ENCODE data around the gene INSM2. TPM values are rescaled to one million over a fixed set of nuclear protein-coding genes. Genes with fewer than 3 reads are reported as not detected.

Gene INSM2
- polyA plus RNA-seq, 2 donors = not detected

- peaks cover 5 to 6% of the 10 kb centered on the region in 2 donors for H3K4me1 ChIP-seq (ENCODE audit: control insufficient read depth in 2 of 2, insufficient read depth in 2 of 2, low read length in 1 of 2)
- H3K4me3 ChIP-seq (ENCODE audit: low read depth in 1 of 2, low read length in 2 of 2) = no peak overlapping the region
- 59 to 64% methylated on average over 2 of the region's 2 CpGs for WGBS, 2 donors
- H3K36me3 ChIP-seq (ENCODE audit: control insufficient read depth in 2 of 2, insufficient read depth in 2 of 2, low read length in 1 of 2) = peaks cover 0 to 2% of the 10 kb centered on the region in 2 donors
- no peaks in the 10 kb centered on the region for H3K9me3 ChIP-seq (ENCODE audit: control insufficient read depth in 2 of 2, insufficient read depth in 1 of 2, low read depth in 1 of 2, low read length in 1 of 2)
- no peak overlapping the region for H3K27ac ChIP-seq (ENCODE audit: low read depth in 2 of 2, low read length in 1 of 2)
- no peaks in the 10 kb centered on the region for H3K27me3 ChIP-seq (ENCODE audit: control insufficient read depth in 1 of 2, insufficient read depth in 2 of 2, low read length in 2 of 2)
These were observed 6.0 kb downstream of the INSM2 start for GRCh38 chr14:35539969-35540368.

- Histone ChIP-seq H3K27me3 (ENCODE audit: control insufficient read depth in 1 of 2, insufficient read depth in 2 of 2, low read length in 2 of 2) (no peaks in the 10 kb centered on the region), H3K36me3 (ENCODE audit: control insufficient read depth in 2 of 2, insufficient read depth in 2 of 2, low read length in 1 of 2) (peaks cover 0 to 2% of the 10 kb centered on the region in 2 donors), H3K4me3 (ENCODE audit: low read depth in 1 of 2, low read length in 2 of 2) (no peak overlapping the region), H3K4me1 (ENCODE audit: control insufficient read depth in 2 of 2, insufficient read depth in 2 of 2, low read length in 1 of 2) (no peaks in the 10 kb centered on the region), H3K27ac (ENCODE audit: low read depth in 2 of 2, low read length in 1 of 2) (no peak overlapping the region), H3K9me3 (ENCODE audit: control insufficient read depth in 2 of 2, insufficient read depth in 1 of 2, low read depth in 1 of 2, low read length in 1 of 2) (no peaks in the 10 kb centered on the region)
- WGBS, 2 donors = 94% methylated on average over 5 of the region's 5 CpGs
These were observed 9.0 kb downstream of the INSM2 start for GRCh38 chr14:35543006-35543405.

GRCh38 chr14:35549551-35549950 is 15.6 kb downstream of the INSM2 start:
- no peak overlapping the region for H3K4me3 ChIP-seq (ENCODE audit: low read depth in 1 of 2, low read length in 2 of 2)
- WGBS, 2 donors = 87 to 91% methylated on average over 4 of the region's 4 CpGs
- no peaks in the 10 kb centered on the region for H3K27me3 ChIP-seq (ENCODE audit: control insufficient read depth in 1 of 2, insufficient read depth in 2 of 2, low read length in 2 of 2)
- no peak overlapping the region for H3K27ac ChIP-seq (ENCODE audit: low read depth in 2 of 2, low read length in 1 of 2)
- H3K9me3 ChIP-seq (ENCODE audit: control insufficient read depth in 2 of 2, insufficient read depth in 1 of 2, low read depth in 1 of 2, low read length in 1 of 2) = no peaks in the 10 kb centered on the region
- peaks cover 0 to 2% of the 10 kb centered on the region in 2 donors for H3K36me3 ChIP-seq (ENCODE audit: control insufficient read depth in 2 of 2, insufficient read depth in 2 of 2, low read length in 1 of 2)
- no peaks in the 10 kb centered on the region for H3K4me1 ChIP-seq (ENCODE audit: control insufficient read depth in 2 of 2, insufficient read depth in 2 of 2, low read length in 1 of 2)

GRCh38 chr14:35551081-35551480 is 17.1 kb downstream of the INSM2 start:
- no peaks in the 10 kb centered on the region for H3K27me3 ChIP-seq (ENCODE audit: control insufficient read depth in 1 of 2, insufficient read depth in 2 of 2, low read length in 2 of 2)
- H3K27ac ChIP-seq (ENCODE audit: low read depth in 2 of 2, low read length in 1 of 2) = no peak overlapping the region
- 95 to 97% methylated on average over 1 of the region's 1 CpG for WGBS, 2 donors
- peaks cover 0 to 2% of the 10 kb centered on the region in 2 donors for H3K36me3 ChIP-seq (ENCODE audit: control insufficient read depth in 2 of 2, insufficient read depth in 2 of 2, low read length in 1 of 2)
- no peaks in the 10 kb centered on the region for H3K9me3 ChIP-seq (ENCODE audit: control insufficient read depth in 2 of 2, insufficient read depth in 1 of 2, low read depth in 1 of 2, low read length in 1 of 2)
- H3K4me1 ChIP-seq (ENCODE audit: control insufficient read depth in 2 of 2, insufficient read depth in 2 of 2, low read length in 1 of 2) = no peaks in the 10 kb centered on the region
- H3K4me3 ChIP-seq (ENCODE audit: low read depth in 1 of 2, low read length in 2 of 2) = no peak overlapping the region

- Histone ChIP-seq H3K4me3 (ENCODE audit: low read depth in 1 of 2, low read length in 2 of 2) (no peak overlapping the region), H3K27me3 (ENCODE audit: control insufficient read depth in 1 of 2, insufficient read depth in 2 of 2, low read length in 2 of 2) (no peaks in the 10 kb centered on the region), H3K9me3 (ENCODE audit: control insufficient read depth in 2 of 2, insufficient read depth in 1 of 2, low read depth in 1 of 2, low read length in 1 of 2) (no peaks in the 10 kb centered on the region), H3K27ac (ENCODE audit: low read depth in 2 of 2, low read length in 1 of 2) (no peak overlapping the region), H3K4me1 (ENCODE audit: control insufficient read depth in 2 of 2, insufficient read depth in 2 of 2, low read length in 1 of 2) (no peaks in the 10 kb centered on the region), H3K36me3 (ENCODE audit: control insufficient read depth in 2 of 2, insufficient read depth in 2 of 2, low read length in 1 of 2) (peaks cover 0 to 2% of the 10 kb centered on the region in 2 donors)
- WGBS, 2 donors = 63 to 70% methylated on average over 1 of the region's 1 CpG
These were observed 19.8 kb downstream of the INSM2 start for GRCh38 chr14:35553808-35554207.

- 77% methylated on average over 1 of the region's 1 CpG for WGBS, 2 donors
- H3K9me3 ChIP-seq (ENCODE audit: control insufficient read depth in 2 of 2, insufficient read depth in 1 of 2, low read depth in 1 of 2, low read length in 1 of 2) = no peaks in the 10 kb centered on the region
- no peaks in the 10 kb centered on the region for H3K36me3 ChIP-seq (ENCODE audit: control insufficient read depth in 2 of 2, insufficient read depth in 2 of 2, low read length in 1 of 2)
- H3K27ac ChIP-seq (ENCODE audit: low read depth in 2 of 2, low read length in 1 of 2) = no peak overlapping the region
- no peaks in the 10 kb centered on the region for H3K4me1 ChIP-seq (ENCODE audit: control insufficient read depth in 2 of 2, insufficient read depth in 2 of 2, low read length in 1 of 2)
- no peaks in the 10 kb centered on the region for H3K27me3 ChIP-seq (ENCODE audit: control insufficient read depth in 1 of 2, insufficient read depth in 2 of 2, low read length in 2 of 2)
- no peak overlapping the region for H3K4me3 ChIP-seq (ENCODE audit: low read depth in 1 of 2, low read length in 2 of 2)
These were observed 22.6 kb downstream of the INSM2 start for GRCh38 chr14:35556548-35556947.

GRCh38 chr14:35557221-35557747 is 23.3 kb downstream of the INSM2 start:
- H3K4me3 ChIP-seq (ENCODE audit: low read depth in 1 of 2, low read length in 2 of 2) = no peak overlapping the region
- H3K27me3 ChIP-seq (ENCODE audit: control insufficient read depth in 1 of 2, insufficient read depth in 2 of 2, low read length in 2 of 2) = no peaks in the 10 kb centered on the region
- no peaks in the 10 kb centered on the region for H3K36me3 ChIP-seq (ENCODE audit: control insufficient read depth in 2 of 2, insufficient read depth in 2 of 2, low read length in 1 of 2)
- no peak overlapping the region for H3K27ac ChIP-seq (ENCODE audit: low read depth in 2 of 2, low read length in 1 of 2)
- H3K9me3 ChIP-seq (ENCODE audit: control insufficient read depth in 2 of 2, insufficient read depth in 1 of 2, low read depth in 1 of 2, low read length in 1 of 2) = no peaks in the 10 kb centered on the region
- no peaks in the 10 kb centered on the region for H3K4me1 ChIP-seq (ENCODE audit: control insufficient read depth in 2 of 2, insufficient read depth in 2 of 2, low read length in 1 of 2)

GRCh38 chr14:35558680-35559079 is 24.7 kb downstream of the INSM2 start:
- no peak overlapping the region for H3K27ac ChIP-seq (ENCODE audit: low read depth in 2 of 2, low read length in 1 of 2)
- no peaks in the 10 kb centered on the region for H3K27me3 ChIP-seq (ENCODE audit: control insufficient read depth in 1 of 2, insufficient read depth in 2 of 2, low read length in 2 of 2)
- H3K4me1 ChIP-seq (ENCODE audit: control insufficient read depth in 2 of 2, insufficient read depth in 2 of 2, low read length in 1 of 2) = no peaks in the 10 kb centered on the region
- H3K4me3 ChIP-seq (ENCODE audit: low read depth in 1 of 2, low read length in 2 of 2) = no peak overlapping the region
- 80 to 83% methylated on average over 2 of the region's 2 CpGs for WGBS, 2 donors
- no peaks in the 10 kb centered on the region for H3K36me3 ChIP-seq (ENCODE audit: control insufficient read depth in 2 of 2, insufficient read depth in 2 of 2, low read length in 1 of 2)
- no peaks in the 10 kb centered on the region for H3K9me3 ChIP-seq (ENCODE audit: control insufficient read depth in 2 of 2, insufficient read depth in 1 of 2, low read depth in 1 of 2, low read length in 1 of 2)

GRCh38 chr14:35565871-35566464 is 32.0 kb downstream of the INSM2 start:
- Histone ChIP-seq H3K36me3 (ENCODE audit: control insufficient read depth in 2 of 2, insufficient read depth in 2 of 2, low read length in 1 of 2) (no peaks in the 10 kb centered on the region), H3K4me3 (ENCODE audit: low read depth in 1 of 2, low read length in 2 of 2) (no peak overlapping the region), H3K27me3 (ENCODE audit: control insufficient read depth in 1 of 2, insufficient read depth in 2 of 2, low read length in 2 of 2) (no peaks in the 10 kb centered on the region), H3K4me1 (ENCODE audit: control insufficient read depth in 2 of 2, insufficient read depth in 2 of 2, low read length in 1 of 2) (no peaks in the 10 kb centered on the region), H3K9me3 (ENCODE audit: control insufficient read depth in 2 of 2, insufficient read depth in 1 of 2, low read depth in 1 of 2, low read length in 1 of 2) (no peaks in the 10 kb centered on the region), H3K27ac (ENCODE audit: low read depth in 2 of 2, low read length in 1 of 2) (no peak overlapping the region)
- WGBS, 2 donors = 95 to 97% methylated on average over 4 of the region's 4 CpGs

GRCh38 chr14:35571598-35571997 is 37.6 kb downstream of the INSM2 start:
- H3K27ac ChIP-seq (ENCODE audit: low read depth in 2 of 2, low read length in 1 of 2) = no peak overlapping the region

More at GRCh38 chr14:35571598-35571997, 37.6 kb downstream of the INSM2 start:
- H3K27me3 ChIP-seq (ENCODE audit: control insufficient read depth in 1 of 2, insufficient read depth in 2 of 2, low read length in 2 of 2) = no peaks in the 10 kb centered on the region
- no peaks in the 10 kb centered on the region for H3K9me3 ChIP-seq (ENCODE audit: control insufficient read depth in 2 of 2, insufficient read depth in 1 of 2, low read depth in 1 of 2, low read length in 1 of 2)
- no peak overlapping the region for H3K4me3 ChIP-seq (ENCODE audit: low read depth in 1 of 2, low read length in 2 of 2)
- no peaks in the 10 kb centered on the region for H3K36me3 ChIP-seq (ENCODE audit: control insufficient read depth in 2 of 2, insufficient read depth in 2 of 2, low read length in 1 of 2)
- 95% methylated on average over 8 of the region's 8 CpGs for WGBS, 2 donors
- H3K4me1 ChIP-seq (ENCODE audit: control insufficient read depth in 2 of 2, insufficient read depth in 2 of 2, low read length in 1 of 2) = no peaks in the 10 kb centered on the region

Measured in esophagus (tissue), 2 donors.